NCI-H446 treated with DMSO at 0.1 percent for 48 hours (cell line): ENCODE measurements around the gene RCAN1.

ENCODE experiments used
- DNase-seq: peaks from one replicate; lab custom pipeline; 2025; lab: John Stamatoyannopoulos, UW

RCAN1 gene

DNA sequence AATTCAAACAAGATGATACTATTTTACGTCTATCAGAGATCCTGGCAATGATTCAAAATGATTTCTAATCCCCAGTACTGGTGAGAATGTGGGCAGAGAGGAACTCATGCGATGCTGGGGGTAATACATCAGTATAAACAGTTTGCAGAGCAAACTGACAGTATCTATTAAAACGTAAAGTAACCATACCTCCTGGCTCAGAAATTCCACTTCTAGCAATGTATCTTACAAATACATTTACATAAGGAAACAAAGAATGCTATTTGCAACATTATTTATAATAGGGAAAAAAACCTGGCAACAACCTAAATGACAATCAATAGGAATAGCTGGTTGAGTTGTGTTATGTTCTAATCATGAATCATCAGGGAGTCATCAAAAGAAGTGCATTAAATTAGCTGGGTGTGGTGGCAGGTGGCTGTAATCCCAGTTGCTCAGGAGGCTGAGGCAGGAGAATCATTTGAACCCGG, 15.9 kb downstream of the RCAN1 start:
- no peak for DNase-seq

DNA sequence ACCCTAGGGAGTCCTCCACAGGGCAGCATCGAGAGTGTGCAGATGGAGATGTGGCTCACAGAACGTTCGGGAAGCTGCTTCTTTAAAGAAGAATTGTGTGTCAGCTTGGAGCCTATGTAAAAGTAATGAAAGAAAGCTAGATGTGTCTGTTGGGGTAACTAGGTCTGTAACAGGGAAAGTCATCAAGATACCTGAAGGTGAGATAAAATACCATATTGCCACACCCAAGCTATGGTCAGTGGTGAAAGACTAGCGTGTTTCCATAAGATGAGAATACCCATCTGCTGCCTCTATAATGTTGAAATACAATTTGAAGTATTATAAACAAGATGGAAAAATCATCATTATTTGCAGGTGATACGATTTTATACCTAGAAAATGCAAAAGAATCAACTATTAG, 17.5 kb downstream of the RCAN1 start:
- DNase-seq = no peak

DNA sequence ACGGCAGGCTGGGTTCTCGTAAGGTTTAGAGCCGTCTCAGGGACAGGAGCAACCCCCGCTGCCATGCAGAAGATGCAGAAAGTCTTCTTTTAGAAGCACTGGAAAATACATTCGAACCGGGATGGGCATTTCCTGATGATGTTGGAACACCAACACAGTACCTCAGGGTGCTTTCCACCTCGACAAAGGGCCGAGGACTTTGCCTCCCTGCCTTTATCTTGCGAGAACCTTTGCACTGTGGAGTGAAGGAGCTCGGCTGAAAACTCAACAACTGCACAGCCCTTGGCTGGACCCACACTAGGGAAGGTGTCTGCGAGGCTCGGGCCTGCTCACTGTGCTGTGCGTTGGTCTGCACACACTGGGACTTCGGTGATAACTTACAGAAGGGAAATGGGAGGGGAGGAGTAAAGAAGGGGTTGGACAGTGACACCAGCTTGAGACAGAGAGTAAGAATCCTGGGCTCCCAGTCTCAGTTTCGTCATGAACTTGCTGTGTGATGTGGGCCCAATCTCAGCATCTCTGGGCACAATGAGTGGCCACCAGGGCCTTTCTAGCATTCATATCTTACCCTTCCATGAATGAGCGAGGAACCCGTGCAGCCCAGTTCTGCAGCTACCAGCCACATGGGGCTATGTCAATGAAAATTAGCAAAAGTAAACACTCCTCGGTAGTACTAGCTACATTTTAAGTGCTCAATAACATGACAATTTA, 18.2 kb downstream of the RCAN1 start:
- no peak for DNase-seq

DNA sequence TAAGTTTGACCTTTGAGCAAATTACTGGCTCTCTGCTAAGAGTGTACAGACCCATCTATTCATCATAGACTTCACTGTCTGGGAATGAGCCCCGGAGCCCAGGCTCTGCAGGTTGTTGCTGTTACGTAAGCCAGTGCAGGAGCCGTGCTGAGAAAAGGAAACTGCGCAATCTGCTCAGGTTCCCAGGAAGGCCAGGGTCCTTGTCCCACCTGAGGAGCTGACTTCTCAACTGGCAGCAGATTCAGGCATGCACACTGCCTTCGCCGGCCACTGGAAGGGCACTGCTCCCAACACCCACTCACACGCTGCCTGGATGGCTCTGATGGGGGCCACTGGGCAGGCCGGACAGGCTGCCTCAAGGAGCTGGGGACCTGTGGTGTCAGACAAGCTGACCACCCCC, 19.5 kb downstream of the RCAN1 start:
- DNase-seq = no peak

DNA sequence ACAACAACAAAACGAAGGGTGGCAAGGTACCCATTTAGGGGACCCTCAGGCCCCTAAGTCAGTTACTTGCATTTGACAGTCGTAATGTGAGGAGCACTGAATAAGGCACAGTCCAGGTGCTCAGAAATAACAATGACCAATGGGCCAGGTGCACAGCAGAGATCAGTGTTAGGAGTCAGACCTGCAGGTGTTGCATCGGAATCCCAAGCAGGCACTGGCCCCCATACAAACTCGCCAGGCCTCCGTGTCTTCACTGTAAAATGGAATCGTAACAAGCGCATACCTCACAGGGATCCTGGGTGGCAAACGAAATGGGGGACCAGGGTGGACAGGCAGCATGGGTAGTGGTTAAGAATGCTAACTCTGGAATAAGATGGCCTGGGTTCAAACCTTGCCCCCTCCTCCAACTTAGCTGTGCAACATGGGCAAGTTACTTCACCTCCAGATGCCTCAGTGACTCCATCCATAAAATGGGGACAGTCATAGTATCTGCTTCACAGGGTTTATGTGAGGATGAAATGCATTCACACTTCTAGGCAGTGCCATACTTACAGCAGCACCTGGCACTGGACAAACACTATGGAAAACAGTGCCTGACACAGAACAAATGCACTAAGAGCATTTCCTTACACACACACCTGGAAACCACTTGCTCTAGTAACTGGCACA, 20.2 kb downstream of the RCAN1 start:
- DNase-seq = no peak

DNA sequence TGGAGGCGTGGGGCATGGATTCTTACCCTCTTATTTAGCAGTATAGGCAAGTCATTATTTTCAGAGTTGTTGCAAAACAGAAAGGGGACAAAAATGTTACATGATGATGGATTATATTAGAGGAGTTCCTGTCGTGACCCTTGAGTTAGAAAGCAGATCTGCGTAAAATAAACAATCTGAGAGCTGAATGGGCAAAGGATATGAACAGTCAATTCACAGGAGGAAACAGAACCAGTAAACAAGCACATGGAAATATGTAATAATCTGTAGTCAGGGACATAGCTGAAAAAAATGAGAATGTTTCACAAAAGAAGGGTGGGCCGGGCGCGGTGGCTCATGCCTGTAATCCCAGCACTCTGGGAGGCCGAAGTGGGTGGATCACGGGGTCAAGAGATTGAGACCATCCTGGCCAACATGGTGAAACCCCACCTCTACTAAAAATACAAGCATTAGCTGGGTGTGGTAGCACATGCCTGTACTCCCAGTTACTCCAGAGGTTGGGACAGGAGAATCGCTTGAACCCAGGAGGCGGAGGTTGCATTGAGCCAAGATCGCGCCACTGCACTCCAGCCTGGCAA, 20.9 kb downstream of the RCAN1 start:
- DNase-seq = no peak

DNA sequence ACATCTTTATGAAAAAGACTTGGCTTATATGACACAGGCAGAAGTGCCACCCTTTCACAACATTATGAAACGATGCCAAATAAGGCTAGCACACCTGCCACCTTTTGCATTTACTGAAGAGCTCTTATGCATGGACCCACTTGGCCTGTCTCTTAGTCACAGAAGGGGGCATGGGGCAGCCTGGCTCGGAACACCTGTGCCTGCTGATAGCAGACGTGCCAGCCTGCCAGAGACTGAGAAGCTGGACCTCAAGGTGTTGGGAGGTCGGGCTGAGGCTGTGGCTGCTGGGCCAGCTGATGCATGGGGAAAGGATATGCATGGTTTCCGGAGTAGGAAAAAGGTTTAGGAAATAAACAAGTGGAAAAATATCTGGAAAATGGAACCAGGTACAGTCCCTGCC, 21.5 kb downstream of the RCAN1 start:
- DNase-seq = no peak

DNA sequence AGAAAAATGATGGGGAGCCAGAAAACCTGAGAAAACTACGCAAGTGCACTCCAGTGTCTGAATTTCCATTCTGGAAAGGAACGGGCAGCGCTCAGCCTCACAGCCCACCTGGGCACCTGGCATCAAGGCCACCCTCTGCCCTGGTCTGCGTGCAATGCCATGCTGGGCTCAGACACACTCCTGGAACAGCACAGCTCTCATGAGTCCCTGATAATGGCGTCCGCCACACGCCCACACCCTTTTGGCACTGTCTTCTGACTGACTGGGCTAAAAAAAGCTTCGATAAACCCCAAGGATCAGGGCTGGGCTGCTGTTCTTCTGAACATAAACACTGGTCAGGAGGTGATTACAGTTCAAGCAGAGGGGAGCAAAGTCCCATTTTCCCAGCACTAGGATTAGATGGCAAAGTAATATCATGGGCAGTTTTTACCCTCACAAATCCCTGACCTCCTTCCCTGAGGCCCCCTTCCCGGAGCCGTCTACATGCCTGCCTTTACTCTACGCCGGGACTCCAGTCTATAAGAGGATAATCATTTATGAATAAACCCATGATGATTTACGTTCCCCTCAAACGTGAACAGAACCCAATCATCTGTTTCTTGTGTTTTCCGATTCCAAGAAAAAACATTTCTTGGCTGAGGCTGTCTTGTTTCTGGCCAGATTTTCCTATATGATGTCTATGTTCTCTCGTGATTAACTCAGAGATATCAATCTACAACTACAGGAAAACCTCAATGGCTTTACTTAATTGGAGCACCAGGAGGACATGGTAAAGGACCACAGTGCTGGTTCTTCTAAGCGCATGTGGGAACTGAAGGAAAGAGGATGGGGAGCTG, 22.6 kb downstream of the RCAN1 start:
- no peak for DNase-seq

DNA sequence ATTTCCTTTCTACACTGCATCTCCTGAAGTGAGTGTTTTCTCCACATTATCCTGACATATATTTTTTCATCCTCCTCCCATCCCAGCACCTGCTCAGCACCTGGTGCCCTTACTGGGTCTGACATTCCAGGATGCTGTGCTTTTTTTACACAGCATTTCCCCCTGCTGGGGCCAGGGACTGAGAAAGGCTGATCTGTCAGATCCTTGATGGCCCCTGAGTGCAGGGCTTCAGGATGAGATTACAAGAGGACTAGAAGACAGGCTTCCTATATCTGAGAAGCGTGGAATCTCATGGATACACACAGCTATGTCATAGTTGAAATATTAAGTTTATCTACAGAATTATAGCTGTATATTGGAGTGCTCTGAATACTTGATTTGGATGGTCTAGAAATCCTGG, 24.4 kb downstream of the RCAN1 start:
- no peak for DNase-seq

DNA sequence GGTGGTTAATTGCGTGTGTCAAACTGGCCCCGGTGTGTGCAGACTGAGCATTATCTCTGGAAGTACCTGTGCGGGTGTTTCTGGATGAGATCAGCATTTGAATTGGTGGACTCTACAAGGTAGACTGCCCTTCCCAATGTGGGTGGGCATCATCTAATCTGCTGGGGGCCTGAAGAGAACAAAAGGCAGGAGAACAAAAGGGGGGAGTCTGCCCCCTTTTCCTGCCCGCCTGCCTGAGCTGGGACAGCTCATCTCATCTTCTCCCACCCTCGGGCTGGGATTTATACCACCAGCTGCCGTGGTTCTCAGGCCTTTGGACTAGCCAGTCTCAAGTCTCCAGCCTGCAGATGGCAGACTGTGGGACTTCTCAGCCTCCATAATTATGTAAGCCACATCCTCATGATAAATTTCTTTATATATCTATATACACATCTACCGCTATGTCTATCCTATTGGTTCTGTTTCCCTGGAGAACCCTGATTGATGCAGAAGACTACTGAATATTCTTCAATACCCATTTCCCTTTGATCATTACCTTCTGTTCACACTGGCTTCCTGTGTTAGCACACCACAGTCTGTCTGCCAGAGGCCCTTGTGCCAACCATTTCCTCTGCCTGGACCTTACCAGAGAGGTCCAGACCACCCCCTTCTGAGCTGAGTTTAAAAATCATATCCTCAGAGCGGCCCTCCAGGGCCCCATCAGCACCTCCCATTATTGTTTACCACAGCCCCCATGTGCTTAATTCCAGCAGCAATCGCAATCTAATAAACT, 25.2 kb downstream of the RCAN1 start:
- no peak for DNase-seq

DNA sequence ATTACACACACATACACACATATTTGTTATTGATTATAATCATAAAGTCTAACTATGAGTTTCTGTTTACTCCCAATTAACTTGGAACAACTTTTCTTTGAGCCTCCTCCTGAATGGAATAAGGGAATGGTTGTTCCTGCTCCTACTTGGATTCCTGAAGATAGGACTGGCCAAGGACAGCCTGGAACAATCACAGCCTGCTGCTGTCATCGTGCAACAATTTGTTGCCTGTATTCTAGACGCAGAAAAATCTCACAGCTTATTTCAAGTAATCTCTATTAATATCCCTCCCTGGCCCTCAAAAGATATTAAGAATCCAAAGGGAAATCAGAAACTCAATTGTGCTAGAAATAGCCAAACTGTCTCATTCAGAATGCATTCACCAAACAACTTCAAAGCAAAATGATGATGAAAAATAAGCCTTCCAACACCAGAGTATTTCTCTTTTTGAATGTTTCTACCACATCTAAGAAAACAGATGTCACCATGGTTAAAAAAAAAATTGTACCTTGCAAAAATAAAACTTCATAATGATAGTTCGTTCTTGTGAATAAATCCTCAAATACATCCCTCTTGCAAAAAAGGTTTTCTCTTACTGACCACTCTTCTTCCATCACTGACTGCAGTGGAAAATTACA, 30.9 kb downstream of the RCAN1 start:
- DNase-seq = no peak

DNA sequence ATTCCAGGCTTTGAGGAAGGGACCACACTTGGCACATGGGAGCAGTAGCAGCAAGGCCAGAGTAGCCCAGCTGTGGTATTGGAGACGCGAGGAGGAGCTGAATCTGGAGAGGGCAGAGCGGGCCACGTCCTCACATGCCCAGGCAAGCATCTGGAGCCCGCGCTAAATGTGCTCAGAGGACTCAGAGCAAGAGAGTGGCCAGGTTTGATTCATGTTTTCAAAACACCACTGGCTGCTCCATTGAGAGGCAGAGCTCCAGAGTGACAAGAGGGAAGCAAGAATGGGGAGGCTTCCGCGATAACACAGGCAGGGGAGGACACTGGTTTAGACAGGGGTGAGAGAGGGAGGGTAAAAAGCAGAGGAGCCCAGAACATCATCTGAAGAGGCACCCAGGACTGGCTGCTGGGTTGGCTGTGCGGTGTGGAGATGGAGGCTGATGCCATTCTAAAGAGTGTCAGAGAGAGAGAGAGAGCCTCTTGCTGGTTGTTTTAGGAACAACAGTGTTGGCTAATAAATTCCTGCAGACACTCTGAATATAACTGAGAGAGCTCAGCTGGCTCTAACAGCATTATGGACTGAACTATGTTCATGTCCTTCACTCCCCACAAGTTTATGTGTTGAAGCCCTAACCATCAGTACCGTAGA, 32.3 kb downstream of the RCAN1 start:
- DNase-seq = no peak

DNA sequence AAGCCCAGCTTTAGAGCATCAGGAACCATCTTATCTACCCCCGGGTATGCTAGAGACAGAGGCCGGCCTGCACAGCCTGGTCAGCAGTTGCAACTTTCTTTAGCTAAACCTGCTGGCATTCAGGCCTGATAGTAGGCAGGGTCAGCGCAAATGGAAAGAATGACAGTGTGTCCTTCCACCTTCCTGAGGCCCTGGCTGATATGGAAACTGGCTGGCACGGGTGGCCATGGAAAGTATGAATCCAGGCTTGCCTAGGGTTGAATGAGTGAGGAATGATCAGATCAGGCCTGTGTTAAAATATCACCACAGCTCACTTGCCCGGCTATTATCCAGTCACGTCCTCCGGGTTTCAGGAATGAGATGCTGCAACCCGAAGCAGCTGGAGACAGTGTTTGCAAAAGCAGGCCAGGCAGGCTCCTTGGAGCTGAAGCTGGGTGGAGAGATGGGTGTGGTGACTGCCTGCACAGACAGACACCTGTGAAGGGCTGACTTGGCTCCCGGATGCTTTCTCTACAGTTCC, 34.7 kb downstream of the RCAN1 start:
- DNase-seq = no peak

DNA sequence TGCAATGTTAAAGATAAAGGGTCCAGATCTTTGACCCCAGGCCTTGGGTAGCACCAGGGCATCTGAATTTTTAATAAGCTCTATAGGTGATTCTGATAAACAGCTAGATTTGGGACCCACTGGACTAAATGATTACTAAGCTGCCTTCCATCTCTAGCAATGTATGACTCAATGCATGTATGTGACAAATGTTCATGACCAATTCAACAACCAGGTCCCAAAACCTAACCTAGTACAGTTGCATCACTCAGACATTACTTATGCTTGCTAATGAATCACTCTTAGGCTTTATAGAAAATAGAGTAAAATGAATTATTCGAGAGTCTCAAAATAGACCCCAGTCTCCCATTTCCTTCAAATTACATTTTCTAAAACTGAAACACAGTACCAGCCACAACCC, 35.5 kb downstream of the RCAN1 start:
- no peak for DNase-seq

DNA sequence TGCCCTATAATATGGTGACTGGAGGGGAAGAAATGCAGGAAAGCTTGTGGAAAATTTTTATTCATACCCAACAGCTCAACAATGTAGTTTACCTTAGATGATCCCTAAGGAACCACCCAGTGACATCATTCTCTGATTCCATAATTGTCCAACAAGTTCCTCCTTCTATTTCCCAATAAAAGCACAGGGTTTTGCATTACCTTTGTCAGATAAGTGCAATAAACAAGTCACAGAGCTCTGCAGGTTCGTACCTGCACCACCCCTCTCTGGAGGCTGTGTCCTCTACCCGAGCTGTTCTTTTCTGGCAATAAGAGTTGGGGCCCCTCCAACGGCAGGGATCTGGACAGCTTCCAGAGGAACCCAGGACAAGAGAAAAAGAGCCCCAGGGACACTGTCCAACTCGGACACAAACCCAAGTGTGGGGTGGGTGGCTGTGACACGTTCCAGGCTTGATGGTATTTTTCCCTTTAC, 38.8 kb downstream of the RCAN1 start:
- no peak for DNase-seq

DNA sequence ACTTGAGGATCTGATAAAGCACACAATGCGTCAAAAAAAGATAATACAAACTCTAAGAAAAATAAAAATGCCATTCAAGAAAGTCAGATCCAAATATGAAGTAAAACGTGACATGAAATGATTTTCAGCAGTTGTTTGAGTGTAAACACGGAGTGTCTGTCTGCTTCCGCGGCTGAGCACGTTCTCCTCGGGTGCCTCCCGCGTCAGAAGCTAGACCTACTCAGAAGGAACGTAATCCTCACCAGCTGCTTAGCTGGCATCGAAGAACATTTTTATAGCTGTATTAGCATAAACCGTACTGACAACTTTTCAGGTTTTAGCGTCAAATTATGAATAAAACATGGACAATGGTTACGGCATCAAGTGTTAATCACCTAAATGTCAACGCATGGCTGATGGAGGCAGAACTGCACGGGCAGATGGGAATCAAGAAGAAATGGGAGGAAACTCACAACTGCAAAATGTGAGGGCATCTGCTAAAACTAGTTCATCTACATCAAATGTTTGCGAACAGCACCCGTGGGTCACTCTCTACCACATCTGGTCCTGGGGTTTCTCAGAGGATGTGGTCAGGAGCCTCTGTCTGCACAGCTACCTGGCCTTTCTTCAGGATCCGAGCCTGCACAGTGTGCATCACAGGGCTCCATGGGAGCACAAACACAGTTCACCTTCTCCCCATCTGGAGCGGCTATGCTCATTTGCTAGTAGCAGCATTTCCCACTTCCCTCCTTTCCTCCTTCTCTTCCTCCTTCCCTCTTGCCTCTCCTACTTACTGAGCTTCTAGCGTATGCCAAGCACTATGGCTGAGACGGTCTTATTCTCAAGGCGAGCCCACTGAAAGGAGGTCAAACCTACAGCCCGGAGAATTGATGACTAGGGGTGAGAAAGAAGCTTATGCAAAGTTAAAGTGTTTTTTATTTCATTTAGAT, 40.0 kb downstream of the RCAN1 start:
- no peak for DNase-seq

DNA sequence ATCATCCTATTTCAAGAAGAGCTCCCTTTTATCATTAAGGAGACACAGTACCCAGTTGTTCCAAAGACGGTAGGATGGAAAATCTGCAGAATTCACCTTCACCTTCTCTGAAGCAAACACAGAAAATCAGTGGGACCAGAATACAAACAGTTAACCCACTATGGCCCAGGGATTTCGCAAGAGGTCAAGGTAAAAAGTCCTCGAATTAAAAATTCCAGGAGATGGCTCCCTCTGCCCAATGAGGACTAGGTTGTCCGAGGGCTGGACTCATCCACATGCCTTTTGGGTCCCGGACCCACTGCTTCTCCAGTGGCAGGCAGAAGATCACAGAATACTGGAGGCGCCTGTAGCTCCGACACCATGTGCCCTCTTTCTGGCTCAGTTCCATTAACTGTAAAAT, 42.9 kb downstream of the RCAN1 start:
- no peak for DNase-seq

DNA sequence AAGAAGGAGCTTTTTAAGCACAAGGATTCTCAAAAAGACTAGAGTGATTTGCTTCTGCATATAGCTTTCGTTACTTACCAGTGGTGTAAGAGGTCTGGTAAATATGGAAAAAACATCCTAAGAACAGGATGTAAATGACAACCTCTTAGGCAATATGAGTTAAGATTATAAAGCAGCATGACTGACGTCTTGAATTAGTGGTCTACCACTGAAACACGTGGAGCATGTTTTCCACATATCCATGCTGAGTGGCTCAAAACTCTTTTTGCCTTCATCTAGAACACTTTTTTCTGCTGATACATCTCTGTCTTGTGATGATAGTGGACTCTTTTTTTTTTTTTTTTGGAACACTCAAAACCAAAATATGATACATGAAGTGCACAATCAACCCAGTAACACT, 44.6 kb downstream of the RCAN1 start:
- no peak for DNase-seq

DNA sequence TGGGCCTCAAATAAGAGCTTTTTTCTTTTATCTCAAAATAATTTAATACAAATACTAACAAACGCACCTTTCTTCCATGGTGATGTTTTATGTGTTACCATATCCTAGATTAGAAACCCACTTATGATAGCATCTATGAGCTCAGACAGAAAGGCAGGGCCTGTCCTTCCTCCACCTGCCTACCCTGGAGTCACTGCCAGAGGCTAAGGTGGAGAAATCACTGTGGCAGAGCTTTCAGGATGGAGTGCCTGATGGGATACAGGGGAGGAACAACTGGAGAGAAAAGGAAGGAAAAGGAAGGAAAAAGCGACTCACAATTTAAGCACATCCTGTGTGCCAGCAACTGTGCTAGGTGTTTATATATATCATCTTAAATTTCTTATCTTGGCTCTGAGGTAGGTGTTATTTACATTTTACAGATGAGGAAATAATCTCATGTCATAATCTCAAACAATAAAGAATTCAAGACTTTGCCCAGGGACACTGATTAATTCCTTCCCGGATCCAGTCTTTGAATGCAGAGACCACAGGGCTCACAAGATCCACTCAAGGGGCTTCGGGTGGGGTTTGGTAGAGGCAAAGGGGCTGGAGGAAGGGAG, 45.4 kb downstream of the RCAN1 start:
- DNase-seq = no peak
